Right atrium auricular region (tissue), 2 donors: ENCODE data around the gene LSS. TPM values are rescaled to one million over a fixed set of nuclear protein-coding genes. Genes with fewer than 3 reads are reported as not detected.
"Not testable (repeated sequence)": the region's sequence is repeated elsewhere in the genome, so short reads cannot be mapped to it uniquely, and the experiment has no call there.

ENCODE experiments used
- DNase-seq: peaks from one replicate; pipeline ENCODE4 v3.0.0-alpha.2; 2019; ENCODE audit warnings: low spot score
- H3K27ac ChIP-seq, 2 donors: fragments of 200-600 bp; sonication (generic); 1 replicate in 1 of 2; 2 replicates in 1 of 2; pipeline ENCODE4 v1.5.1; 2016 to 2019
- H3K27me3 ChIP-seq, 2 donors: fragments of 200-600 bp; sonication (generic); one replicate each; pipeline versions ENCODE4 v1.5.1 to v1.6.0; 2017 to 2019
- H3K36me3 ChIP-seq: fragments of 200-600 bp; sonication (generic); one replicate; pipeline ENCODE4 v1.5.1; 2016
- H3K4me1 ChIP-seq, 2 donors: fragments of 200-600 bp; sonication (generic); one replicate each; pipeline versions ENCODE4 v1.5.1 to v1.6.0; 2017 to 2019
- H3K4me3 ChIP-seq, 2 donors: fragments of 200-600 bp; sonication (generic); 1 replicate in 1 of 2; 2 replicates in 1 of 2; pipeline ENCODE4 v1.5.1; 2017 to 2019; ENCODE audit warnings: mild to moderate bottlenecking in 1 of 2, moderate library complexity in 1 of 2
- H3K9me3 ChIP-seq, 2 donors: fragments of 200-600 bp; sonication (generic); one replicate each; pipeline ENCODE4 v1.5.1; 2019
- CTCF ChIP-seq, 2 donors: fragments of 200-600 bp; sonication (generic); IDR thresholded peaks; one replicate each; pipeline ENCODE4 v1.5.1; 2019; ENCODE audit warnings: antibody characterized with exemption in 2 of 2
- total RNA-seq, 2 donors: library from RNA; depleted of rRNA; stranded (reverse); fragments of >200 nt; gene quantifications; one replicate each; pipeline ENCODE4 v1.1.0, GENCODE V29; 2016

Gene LSS
- total RNA-seq, 2 donors from 2014 or later, result 31.4 to 36.6 TPM

GRCh38 chr21:46202592-46203202, 25.9 kb downstream of the LSS start:
- peaks cover 61% of the 10 kb centered on the region for H3K36me3 ChIP-seq
- H3K4me1 ChIP-seq, result no peaks in the 10 kb centered on the region
- H3K27me3 ChIP-seq, result no peaks in the 10 kb centered on the region
- TF ChIP-seq CTCF (IDR thresholded peaks at IDR 0.05), result no peak
- no peaks in the 10 kb centered on the region for H3K9me3 ChIP-seq
- H3K4me3 ChIP-seq, result no peak overlapping the region
- H3K27ac ChIP-seq, result peak overlapping the region in 1 of 2 donors; percentile 31
- DNase-seq, result no peak

- not testable (repeated sequence) for H3K4me1 ChIP-seq, H3K4me3 ChIP-seq, H3K27me3 ChIP-seq, H3K27ac ChIP-seq, H3K9me3 ChIP-seq, DNase-seq
- H3K36me3 ChIP-seq, result peaks cover 61% of the 10 kb centered on the region
Observed at GRCh38 chr21:46200877-46201803, 27.4 kb downstream of the LSS start.

GRCh38 chr21:46199436-46200373, 28.9 kb downstream of the LSS start:
- Histone ChIP-seq H3K27me3 (no peaks in the 10 kb centered on the region), H3K4me3 (no peak overlapping the region), H3K27ac (no peak overlapping the region), H3K4me1 (no peaks in the 10 kb centered on the region), H3K9me3 (no peaks in the 10 kb centered on the region), H3K36me3 (peaks cover 61% of the 10 kb centered on the region)
- TF ChIP-seq CTCF (IDR thresholded peaks at IDR 0.05), result no peak
- no peak for DNase-seq

GRCh38 chr21:46196733-46197132, 31.8 kb downstream of the LSS start:
- Histone ChIP-seq H3K27me3 (no peaks in the 10 kb centered on the region), H3K36me3 (peaks cover 68% of the 10 kb centered on the region), H3K9me3 (no peaks in the 10 kb centered on the region), H3K4me3 (no peak overlapping the region), H3K27ac (no peak overlapping the region), H3K4me1 (no peaks in the 10 kb centered on the region)
- TF ChIP-seq CTCF (IDR thresholded peaks at IDR 0.05), result no peak
- no peak for DNase-seq

- no peak overlapping the region for H3K4me3 ChIP-seq
- TF ChIP-seq CTCF (IDR thresholded peaks at IDR 0.05), result no peak
- no peak for DNase-seq
- H3K27me3 ChIP-seq, result no peaks in the 10 kb centered on the region
- peaks cover 70% of the 10 kb centered on the region for H3K36me3 ChIP-seq
- H3K9me3 ChIP-seq, result no peaks in the 10 kb centered on the region
- H3K4me1 ChIP-seq, result peaks cover 0 to 10% of the 10 kb centered on the region in 2 donors
- no peak overlapping the region for H3K27ac ChIP-seq
Observed at GRCh38 chr21:46195595-46196195, 32.9 kb downstream of the LSS start.
